Chondrocyte (in vitro differentiated cells): ENCODE results near the gene ACKR1. TPM values are rescaled to one million over a fixed set of nuclear protein-coding genes. Genes with fewer than 3 reads are reported as not detected.

ENCODE experiments used
- DNase-seq: peaks from one replicate; pipeline ENCODE4 v3.0.0; 2021; ENCODE audit warnings: mixed read lengths, low spot score
- H3K27ac Mint-ChIP-seq: one replicate; pipeline ENCODE4 v1.8.0; 2021; ENCODE audit warnings: mild to moderate bottlenecking, moderate library complexity, mixed read lengths; ENCODE audit not compliant: unreplicated experiment
- H3K27me3 Mint-ChIP-seq: 2 replicates; pipeline ENCODE4 v1.8.0; 2021; ENCODE audit warnings: low read depth, mixed read lengths
- H3K36me3 Mint-ChIP-seq: 2 replicates; pipeline ENCODE4 v1.8.0; 2021; ENCODE audit warnings: low read depth, mixed read lengths
- H3K4me1 Mint-ChIP-seq: 2 replicates; pipeline ENCODE4 v1.8.0; 2021; ENCODE audit warnings: low read depth, mild to moderate bottlenecking, mixed read lengths
- H3K4me3 Mint-ChIP-seq: one replicate; pipeline ENCODE4 v1.8.0; 2021; ENCODE audit warnings: mild to moderate bottlenecking, moderate library complexity, mixed read lengths; ENCODE audit not compliant: unreplicated experiment
- H3K9me3 Mint-ChIP-seq: 2 replicates; pipeline ENCODE4 v1.8.0; 2021; ENCODE audit warnings: low read depth, mixed read lengths
- total RNA-seq: library from RNA; stranded (reverse); gene quantifications from 3 replicates; pipeline ENCODE4 v1.2.1, GENCODE V29; 2021
- TF ChIP-seq, protein P1 (sequence below): fragments of 200-600 bp; sonication (generic); IDR thresholded peaks from 2 replicates; pipeline ENCODE4 v1.5.0; 2021; ENCODE audit warnings: antibody characterized with exemption, mild to moderate bottlenecking, moderate library complexity

The ACKR1 gene
- total RNA-seq, 1 donor from 2014 or later: not detected

DNA sequence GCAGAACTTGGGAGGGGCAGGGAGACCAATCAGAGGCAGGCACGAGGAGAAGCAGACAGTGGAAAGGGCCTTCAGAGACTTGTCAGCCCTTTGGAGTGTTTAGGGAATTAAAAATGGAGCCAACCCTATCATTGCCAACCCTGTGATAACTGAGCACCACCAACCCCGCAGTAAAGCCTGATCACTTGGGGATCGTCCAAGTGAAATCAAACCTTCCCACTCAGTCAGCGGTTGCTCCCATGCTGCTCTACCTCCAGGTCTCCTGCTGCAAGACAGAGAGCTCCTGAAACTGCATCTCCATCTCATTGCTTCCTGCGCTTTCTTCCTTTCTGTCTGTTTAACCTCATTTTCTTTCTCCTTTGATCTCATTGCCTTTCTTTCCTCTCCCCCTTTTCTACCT, 4.8 kb upstream of the ACKR1 start:
- H3K4me3 Mint-ChIP-seq: no peak overlapping the region
- H3K9me3 Mint-ChIP-seq: no peaks in the 10 kb centered on the region
- no peaks in the 10 kb centered on the region for H3K36me3 Mint-ChIP-seq
- H3K27me3 Mint-ChIP-seq: peaks cover 30% of the 10 kb centered on the region
- TF ChIP-seq, protein P1, sequence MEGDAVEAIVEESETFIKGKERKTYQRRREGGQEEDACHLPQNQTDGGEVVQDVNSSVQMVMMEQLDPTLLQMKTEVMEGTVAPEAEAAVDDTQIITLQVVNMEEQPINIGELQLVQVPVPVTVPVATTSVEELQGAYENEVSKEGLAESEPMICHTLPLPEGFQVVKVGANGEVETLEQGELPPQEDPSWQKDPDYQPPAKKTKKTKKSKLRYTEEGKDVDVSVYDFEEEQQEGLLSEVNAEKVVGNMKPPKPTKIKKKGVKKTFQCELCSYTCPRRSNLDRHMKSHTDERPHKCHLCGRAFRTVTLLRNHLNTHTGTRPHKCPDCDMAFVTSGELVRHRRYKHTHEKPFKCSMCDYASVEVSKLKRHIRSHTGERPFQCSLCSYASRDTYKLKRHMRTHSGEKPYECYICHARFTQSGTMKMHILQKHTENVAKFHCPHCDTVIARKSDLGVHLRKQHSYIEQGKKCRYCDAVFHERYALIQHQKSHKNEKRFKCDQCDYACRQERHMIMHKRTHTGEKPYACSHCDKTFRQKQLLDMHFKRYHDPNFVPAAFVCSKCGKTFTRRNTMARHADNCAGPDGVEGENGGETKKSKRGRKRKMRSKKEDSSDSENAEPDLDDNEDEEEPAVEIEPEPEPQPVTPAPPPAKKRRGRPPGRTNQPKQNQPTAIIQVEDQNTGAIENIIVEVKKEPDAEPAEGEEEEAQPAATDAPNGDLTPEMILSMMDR: no peak
- H3K27ac Mint-ChIP-seq: no peak overlapping the region
- no peaks in the 10 kb centered on the region for H3K4me1 Mint-ChIP-seq
- no peak for DNase-seq

DNA sequence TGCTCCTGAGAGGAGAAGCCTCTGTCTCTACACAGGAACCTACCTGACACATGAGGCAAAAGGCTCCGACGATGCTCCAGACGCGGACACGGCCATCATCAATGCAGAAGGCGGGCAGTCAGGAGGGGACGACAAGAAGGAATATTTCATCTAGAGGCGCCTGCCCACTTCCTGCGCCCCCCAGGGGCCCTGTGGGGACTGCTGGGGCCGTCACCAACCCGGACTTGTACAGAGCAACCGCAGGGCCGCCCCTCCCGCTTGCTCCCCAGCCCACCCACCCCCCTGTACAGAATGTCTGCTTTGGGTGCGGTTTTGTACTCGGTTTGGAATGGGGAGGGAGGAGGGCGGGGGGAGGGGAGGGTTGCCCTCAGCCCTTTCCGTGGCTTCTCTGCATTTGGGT, 3.9 kb upstream of the ACKR1 start:
- Mint-ChIP-seq H3K27ac (no peak overlapping the region), H3K27me3 (peaks cover 36% of the 10 kb centered on the region), H3K9me3 (no peaks in the 10 kb centered on the region), H3K36me3 (no peaks in the 10 kb centered on the region), H3K4me1 (no peaks in the 10 kb centered on the region), H3K4me3 (no peak overlapping the region)
- TF ChIP-seq, protein P1: no peak
- no peak for DNase-seq

DNA sequence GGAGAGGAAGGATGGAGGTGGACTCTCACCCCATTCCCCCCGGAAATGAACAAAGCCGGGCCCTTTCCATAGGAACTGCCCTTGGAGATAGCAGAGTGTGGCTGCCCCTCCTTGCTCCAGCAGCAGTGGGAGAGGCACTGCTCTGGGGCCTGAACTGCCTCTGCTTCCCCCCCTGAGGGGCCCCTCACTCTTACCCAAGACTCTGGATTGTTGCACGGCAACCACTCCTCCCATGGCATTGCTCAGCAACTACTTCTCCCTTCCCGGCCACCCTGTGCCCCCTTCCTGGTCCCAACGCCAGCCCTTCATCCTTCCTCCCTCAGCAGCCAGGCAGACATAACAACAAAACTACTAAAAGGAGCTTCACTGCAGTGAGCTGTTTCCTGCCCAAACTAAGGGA, 3.0 kb upstream of the ACKR1 start:
- TF ChIP-seq, protein P1: no peak
- Mint-ChIP-seq H3K27ac (no peak overlapping the region), H3K4me1 (no peaks in the 10 kb centered on the region), H3K36me3 (no peaks in the 10 kb centered on the region), H3K9me3 (no peaks in the 10 kb centered on the region), H3K27me3 (peaks cover 38% of the 10 kb centered on the region), H3K4me3 (no peak overlapping the region)
- DNase-seq: no peak

DNA sequence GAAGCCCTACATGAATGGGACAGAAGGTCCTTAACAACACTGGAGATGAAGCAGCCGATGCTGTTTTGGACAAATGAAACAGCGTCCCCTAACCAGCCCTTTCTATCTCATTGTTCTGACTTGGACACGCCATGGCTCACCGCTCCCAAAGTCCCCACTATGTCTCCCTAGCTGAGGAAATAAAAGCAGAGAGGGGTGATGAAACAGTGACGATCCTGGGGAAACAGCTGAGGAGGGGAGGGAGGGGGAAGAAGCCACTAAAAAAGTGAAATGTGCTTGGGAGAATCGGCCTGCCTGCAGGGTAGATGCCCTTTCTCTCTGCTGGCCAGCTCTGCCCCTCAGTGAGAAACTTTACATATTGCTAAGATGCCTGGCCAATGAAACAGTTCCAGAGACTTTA, 1.1 kb upstream of the ACKR1 start:
- peaks cover 46% of the 10 kb centered on the region for H3K27me3 Mint-ChIP-seq
- no peaks in the 10 kb centered on the region for H3K9me3 Mint-ChIP-seq
- H3K4me1 Mint-ChIP-seq: no peaks in the 10 kb centered on the region
- DNase-seq: no peak
- no peak overlapping the region for H3K27ac Mint-ChIP-seq
- H3K4me3 Mint-ChIP-seq: no peak overlapping the region
- TF ChIP-seq, protein P1: no peak
- no peaks in the 10 kb centered on the region for H3K36me3 Mint-ChIP-seq

DNA sequence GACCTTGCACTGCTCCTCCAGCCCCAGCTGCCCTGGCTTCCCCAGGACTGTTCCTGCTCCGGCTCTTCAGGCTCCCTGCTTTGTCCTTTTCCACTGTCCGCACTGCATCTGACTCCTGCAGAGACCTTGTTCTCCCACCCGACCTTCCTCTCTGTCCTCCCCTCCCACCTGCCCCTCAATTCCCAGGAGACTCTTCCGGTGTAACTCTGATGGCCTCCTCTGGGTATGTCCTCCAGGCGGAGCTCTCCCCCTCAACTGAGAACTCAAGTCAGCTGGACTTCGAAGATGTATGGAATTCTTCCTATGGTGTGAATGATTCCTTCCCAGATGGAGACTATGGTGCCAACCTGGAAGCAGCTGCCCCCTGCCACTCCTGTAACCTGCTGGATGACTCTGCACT, 550 bp downstream of the ACKR1 start:
- H3K27me3 Mint-ChIP-seq: peaks cover 53% of the 10 kb centered on the region
- no peak for DNase-seq
- H3K4me1 Mint-ChIP-seq: no peaks in the 10 kb centered on the region
- no peak overlapping the region for H3K27ac Mint-ChIP-seq
- H3K9me3 Mint-ChIP-seq: no peaks in the 10 kb centered on the region
- no peaks in the 10 kb centered on the region for H3K36me3 Mint-ChIP-seq
- no peak overlapping the region for H3K4me3 Mint-ChIP-seq
- TF ChIP-seq, protein P1: no peak
